Measurements from ENCODE around the gene CDH13.

CDH13 gene

DNA sequence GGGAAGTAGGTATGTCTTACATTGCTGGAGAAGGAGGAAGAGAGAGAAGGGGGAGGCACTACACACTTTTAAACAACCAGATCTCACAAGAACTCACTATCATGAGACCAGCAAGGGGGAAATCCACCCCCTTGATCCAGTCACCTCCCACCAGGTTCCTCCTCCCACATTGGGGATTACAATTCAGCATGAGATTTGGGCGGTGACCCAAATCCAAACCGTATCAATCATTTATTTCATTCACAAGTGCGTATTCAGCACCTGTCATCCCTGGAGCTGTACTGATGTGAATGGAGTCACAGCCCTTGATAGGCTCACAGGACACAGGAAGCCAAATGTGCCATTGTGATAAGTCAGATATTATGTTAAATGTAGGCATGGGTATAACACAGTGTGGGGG is 952.7 kb downstream of the CDH13 start (continued):
- TF ChIP-seq, protein P1, sequence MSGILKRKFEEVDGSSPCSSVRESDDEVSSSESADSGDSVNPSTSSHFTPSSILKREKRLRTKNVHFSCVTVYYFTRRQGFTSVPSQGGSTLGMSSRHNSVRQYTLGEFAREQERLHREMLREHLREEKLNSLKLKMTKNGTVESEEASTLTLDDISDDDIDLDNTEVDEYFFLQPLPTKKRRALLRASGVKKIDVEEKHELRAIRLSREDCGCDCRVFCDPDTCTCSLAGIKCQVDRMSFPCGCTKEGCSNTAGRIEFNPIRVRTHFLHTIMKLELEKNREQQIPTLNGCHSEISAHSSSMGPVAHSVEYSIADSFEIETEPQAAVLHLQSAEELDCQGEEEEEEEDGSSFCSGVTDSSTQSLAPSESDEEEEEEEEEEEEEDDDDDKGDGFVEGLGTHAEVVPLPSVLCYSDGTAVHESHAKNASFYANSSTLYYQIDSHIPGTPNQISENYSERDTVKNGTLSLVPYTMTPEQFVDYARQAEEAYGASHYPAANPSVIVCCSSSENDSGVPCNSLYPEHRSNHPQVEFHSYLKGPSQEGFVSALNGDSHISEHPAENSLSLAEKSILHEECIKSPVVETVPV (CRISPR knock-in tag; IDR thresholded peaks at IDR 0.05) = no peak
- TF ChIP-seq ZNF565 (CRISPR knock-in tag; conservative IDR thresholded peaks at IDR 0.05; ENCODE audit: low read depth) = no peak

DNA sequence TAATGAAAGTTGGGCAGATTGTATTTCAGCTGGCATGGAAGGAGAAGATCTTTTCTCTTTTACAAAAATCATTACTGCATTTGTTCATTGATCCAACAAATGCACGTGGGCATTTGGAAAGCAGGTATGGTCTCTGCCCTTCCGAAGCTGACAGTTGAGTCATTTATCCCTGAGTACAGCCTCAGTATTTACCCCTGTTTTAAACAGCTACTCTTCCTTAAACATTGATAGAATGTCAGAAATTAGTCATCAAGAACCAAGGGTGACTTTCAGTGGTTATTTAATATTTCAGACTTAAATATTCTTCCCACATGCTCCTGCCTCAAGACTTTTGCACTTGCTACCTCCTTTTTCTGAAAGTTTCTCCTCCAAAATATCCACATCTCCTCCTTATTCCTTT is 954.3 kb downstream of the CDH13 start:
- TF ChIP-seq PPARA (CRISPR knock-in tag; IDR thresholded peaks at IDR 0.05; ENCODE audit: borderline replicate concordance) = no peak
- TF ChIP-seq ARNTL (CRISPR knock-in tag; IDR thresholded peaks at IDR 0.05; ENCODE audit: borderline replicate concordance, low read depth) = no peak
- no peak for TF ChIP-seq ISL1 (CRISPR knock-in tag; IDR thresholded peaks at IDR 0.05)
- TF ChIP-seq CSDC2 (CRISPR knock-in tag; IDR thresholded peaks at IDR 0.05) = no peak
- no peak for TF ChIP-seq ZNF70 (CRISPR knock-in tag; IDR thresholded peaks at IDR 0.05)
- no peak for TF ChIP-seq RARB (CRISPR knock-in tag; IDR thresholded peaks at IDR 0.05)
- TF ChIP-seq GLIS3 (CRISPR knock-in tag; IDR thresholded peaks at IDR 0.05) = no peak
- no peak for TF ChIP-seq TOX (CRISPR knock-in tag; IDR thresholded peaks at IDR 0.05; ENCODE audit: borderline replicate concordance)
- TF ChIP-seq, protein P2, sequence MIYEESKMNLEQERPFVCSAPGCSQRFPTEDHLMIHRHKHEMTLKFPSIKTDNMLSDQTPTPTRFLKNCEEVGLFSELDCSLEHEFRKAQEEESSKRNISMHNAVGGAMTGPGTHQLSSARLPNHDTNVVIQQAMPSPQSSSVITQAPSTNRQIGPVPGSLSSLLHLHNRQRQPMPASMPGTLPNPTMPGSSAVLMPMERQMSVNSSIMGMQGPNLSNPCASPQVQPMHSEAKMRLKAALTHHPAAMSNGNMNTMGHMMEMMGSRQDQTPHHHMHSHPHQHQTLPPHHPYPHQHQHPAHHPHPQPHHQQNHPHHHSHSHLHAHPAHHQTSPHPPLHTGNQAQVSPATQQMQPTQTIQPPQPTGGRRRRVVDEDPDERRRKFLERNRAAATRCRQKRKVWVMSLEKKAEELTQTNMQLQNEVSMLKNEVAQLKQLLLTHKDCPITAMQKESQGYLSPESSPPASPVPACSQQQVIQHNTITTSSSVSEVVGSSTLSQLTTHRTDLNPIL (CRISPR knock-in tag; IDR thresholded peaks at IDR 0.05; ENCODE audit: low read depth) = no peak
- TF ChIP-seq, protein P1 (CRISPR knock-in tag; IDR thresholded peaks at IDR 0.05) = no peak
- TF ChIP-seq ZFP3 (CRISPR knock-in tag; IDR thresholded peaks at IDR 0.05) = no peak
- no peak for TF ChIP-seq ZFP30 (CRISPR knock-in tag; IDR thresholded peaks at IDR 0.05)
- ATAC-seq = no peak

DNA sequence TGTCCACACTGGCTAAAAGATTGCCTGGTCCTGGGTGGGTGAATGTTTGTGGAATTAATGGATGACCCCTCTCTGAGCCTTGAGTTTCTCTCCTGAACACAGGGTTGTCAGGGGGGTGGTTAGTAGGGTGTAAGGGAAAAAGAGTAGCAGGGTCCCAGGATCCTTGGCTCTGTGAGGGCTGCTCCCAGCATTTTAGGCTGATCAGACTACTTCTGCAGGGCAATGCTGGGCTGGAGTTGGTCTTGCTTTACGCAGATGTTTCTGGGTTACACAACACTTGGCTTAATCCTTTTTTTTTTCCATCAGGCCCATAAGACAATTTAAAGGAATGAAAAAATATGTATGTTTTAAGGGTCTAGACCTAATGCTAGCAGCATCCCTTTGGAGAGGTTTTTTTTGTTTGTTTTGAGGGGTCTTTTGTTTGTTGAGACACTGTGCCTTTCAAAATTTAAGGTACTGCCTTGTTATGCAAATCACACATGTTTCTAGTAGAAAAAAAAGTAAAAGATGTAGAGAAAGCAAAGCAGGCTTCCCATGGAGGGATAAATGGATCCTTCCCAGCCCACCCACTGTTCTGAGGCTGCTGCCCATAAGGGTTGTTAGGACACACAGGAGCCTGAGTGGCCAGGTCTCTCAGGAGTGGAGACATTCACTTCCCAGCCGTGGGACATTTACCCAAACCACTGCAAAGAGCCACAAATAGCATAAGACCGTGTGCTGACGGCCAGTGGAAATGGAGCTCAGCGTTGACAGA is 955.4 kb downstream of the CDH13 start:
- TF ChIP-seq, protein P2 (CRISPR knock-in tag; IDR thresholded peaks at IDR 0.05; ENCODE audit: low read depth) = no peak
- TF ChIP-seq, protein P3, sequence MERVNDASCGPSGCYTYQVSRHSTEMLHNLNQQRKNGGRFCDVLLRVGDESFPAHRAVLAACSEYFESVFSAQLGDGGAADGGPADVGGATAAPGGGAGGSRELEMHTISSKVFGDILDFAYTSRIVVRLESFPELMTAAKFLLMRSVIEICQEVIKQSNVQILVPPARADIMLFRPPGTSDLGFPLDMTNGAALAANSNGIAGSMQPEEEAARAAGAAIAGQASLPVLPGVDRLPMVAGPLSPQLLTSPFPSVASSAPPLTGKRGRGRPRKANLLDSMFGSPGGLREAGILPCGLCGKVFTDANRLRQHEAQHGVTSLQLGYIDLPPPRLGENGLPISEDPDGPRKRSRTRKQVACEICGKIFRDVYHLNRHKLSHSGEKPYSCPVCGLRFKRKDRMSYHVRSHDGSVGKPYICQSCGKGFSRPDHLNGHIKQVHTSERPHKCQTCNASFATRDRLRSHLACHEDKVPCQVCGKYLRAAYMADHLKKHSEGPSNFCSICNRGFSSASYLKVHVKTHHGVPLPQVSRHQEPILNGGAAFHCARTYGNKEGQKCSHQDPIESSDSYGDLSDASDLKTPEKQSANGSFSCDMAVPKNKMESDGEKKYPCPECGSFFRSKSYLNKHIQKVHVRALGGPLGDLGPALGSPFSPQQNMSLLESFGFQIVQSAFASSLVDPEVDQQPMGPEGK (CRISPR knock-in tag; IDR thresholded peaks at IDR 0.05; ENCODE audit: borderline replicate concordance) = no peak
- no peak for TF ChIP-seq ZFP30 (CRISPR knock-in tag; IDR thresholded peaks at IDR 0.05)
- TF ChIP-seq TOX (CRISPR knock-in tag; IDR thresholded peaks at IDR 0.05; ENCODE audit: borderline replicate concordance) = no peak
- TF ChIP-seq, protein P4, sequence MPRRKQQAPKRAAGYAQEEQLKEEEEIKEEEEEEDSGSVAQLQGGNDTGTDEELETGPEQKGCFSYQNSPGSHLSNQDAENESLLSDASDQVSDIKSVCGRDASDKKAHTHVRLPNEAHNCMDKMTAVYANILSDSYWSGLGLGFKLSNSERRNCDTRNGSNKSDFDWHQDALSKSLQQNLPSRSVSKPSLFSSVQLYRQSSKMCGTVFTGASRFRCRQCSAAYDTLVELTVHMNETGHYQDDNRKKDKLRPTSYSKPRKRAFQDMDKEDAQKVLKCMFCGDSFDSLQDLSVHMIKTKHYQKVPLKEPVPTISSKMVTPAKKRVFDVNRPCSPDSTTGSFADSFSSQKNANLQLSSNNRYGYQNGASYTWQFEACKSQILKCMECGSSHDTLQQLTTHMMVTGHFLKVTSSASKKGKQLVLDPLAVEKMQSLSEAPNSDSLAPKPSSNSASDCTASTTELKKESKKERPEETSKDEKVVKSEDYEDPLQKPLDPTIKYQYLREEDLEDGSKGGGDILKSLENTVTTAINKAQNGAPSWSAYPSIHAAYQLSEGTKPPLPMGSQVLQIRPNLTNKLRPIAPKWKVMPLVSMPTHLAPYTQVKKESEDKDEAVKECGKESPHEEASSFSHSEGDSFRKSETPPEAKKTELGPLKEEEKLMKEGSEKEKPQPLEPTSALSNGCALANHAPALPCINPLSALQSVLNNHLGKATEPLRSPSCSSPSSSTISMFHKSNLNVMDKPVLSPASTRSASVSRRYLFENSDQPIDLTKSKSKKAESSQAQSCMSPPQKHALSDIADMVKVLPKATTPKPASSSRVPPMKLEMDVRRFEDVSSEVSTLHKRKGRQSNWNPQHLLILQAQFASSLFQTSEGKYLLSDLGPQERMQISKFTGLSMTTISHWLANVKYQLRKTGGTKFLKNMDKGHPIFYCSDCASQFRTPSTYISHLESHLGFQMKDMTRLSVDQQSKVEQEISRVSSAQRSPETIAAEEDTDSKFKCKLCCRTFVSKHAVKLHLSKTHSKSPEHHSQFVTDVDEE (CRISPR knock-in tag; IDR thresholded peaks at IDR 0.05) = no peak
- TF ChIP-seq CSDC2 (CRISPR knock-in tag; IDR thresholded peaks at IDR 0.05) = no peak
- no peak for TF ChIP-seq ZNF70 (CRISPR knock-in tag; IDR thresholded peaks at IDR 0.05)
- no peak for TF ChIP-seq GLIS3 (CRISPR knock-in tag; IDR thresholded peaks at IDR 0.05)
- no peak for TF ChIP-seq ZC3H10 (CRISPR knock-in tag; IDR thresholded peaks at IDR 0.05)
- ATAC-seq = no peak

Measured in SK-N-SH treated with all-trans-retinoic acid at 6 μM for 48 hours (cell line).